K562 (cell line): Measurements from ENCODE around the gene ABCC1. TPM values are rescaled to one million over a fixed set of nuclear protein-coding genes. Genes with fewer than 3 reads are reported as not detected.

ENCODE experiments used
- ATAC-seq: fragments of 200-7000 bp; cut with Tn5 transposase; 3 replicates; pipeline ENCODE4 v1.9.1; 2020; ENCODE audit warnings: moderate library complexity
- BruUV-seq: library from RNA; stranded (reverse); fragments of 400-500 nt; replicated peaks from 2 replicates; lab custom pipeline; 2021; lab: Mats Ljungman, UMichigan
- CTCF ChIA-PET: fragments of 300-600 bp; formaldehyde crosslinking; extraction: SDS; loops from one replicate; lab custom pipeline; 2021; ENCODE audit warnings: low intra/inter-chr PET ratio; lab: Yijun Ruan, JAX
- POLR2A ChIA-PET: fragments of 300-600, 350-650 bp; sonication (Branson Sonifier 250); formaldehyde crosslinking; extraction: SDS; loops from one replicate; lab custom pipeline; 2021; ENCODE audit warnings: antibody characterized with exemption, inconsistent platforms; lab: Yijun Ruan, JAX
- DNase-seq, 4 experiments: peaks; one replicate each; pipeline versions ENCODE4 v3.0.0 to v3.0.0-alpha.2; 2011 to 2018; ENCODE audit warnings: low spot score in 3 of 4, mixed read lengths in 3 of 4; ENCODE audit errors: extremely low read depth in 1 of 4
- FAIRE-seq: peaks from 2 replicates; lab custom pipeline; 2011; peaks lifted over from hg19 to GRCh38; lab: Jason Lieb, UNC
- H2AFZ ChIP-seq: 2 replicates; pipeline ENCODE4 v1.6.0; 2011; ENCODE audit warnings: low read depth, low read length, control low read depth, inconsistent platforms
- H3K27ac ChIP-seq: fragments of 200-600 bp; 3 replicates; pipeline ENCODE4 v1.8.0; 2011; ENCODE audit warnings: low read depth, mild to moderate bottlenecking, control low read depth, inconsistent platforms, low read length, moderate library complexity, mixed read lengths; ENCODE audit errors: extremely low read depth
- H3K27me3 ChIP-seq, 2 experiments: fragments of 300-600 bp in 1 of 2; 2 replicates in 1 of 2; 3 replicates in 1 of 2; pipeline versions ENCODE4 v1.6.0 to v1.8.0; 2011; ENCODE audit warnings: inconsistent platforms in 2 of 2, low read length in 2 of 2, mild to moderate bottlenecking in 1 of 2, mixed read lengths in 1 of 2, moderate library complexity in 1 of 2; ENCODE audit not compliant: control insufficient read depth in 2 of 2, insufficient read depth in 2 of 2
- H3K36me3 ChIP-seq: fragments of 300-600 bp; 3 replicates; pipeline ENCODE4 v1.8.0; 2011; ENCODE audit warnings: mild to moderate bottlenecking, low read length, inconsistent platforms; ENCODE audit not compliant: control insufficient read depth, insufficient read depth
- H3K4me1 ChIP-seq, 2 experiments: fragments of 200-600 bp in 1 of 2; replicated peaks in 1 of 2; 2 replicates in 1 of 2; 3 replicates in 1 of 2; pipeline versions ENCODE4 v1.5.1 to v1.8.0; 2011; ENCODE audit warnings: inconsistent platforms in 2 of 2, low read length in 2 of 2, mild to moderate bottlenecking in 1 of 2, mixed read lengths in 1 of 2, moderate library complexity in 1 of 2; ENCODE audit not compliant: control insufficient read depth in 2 of 2, insufficient read depth in 2 of 2
- H3K4me2 ChIP-seq: 2 replicates; pipeline ENCODE4 v1.6.1; 2011; ENCODE audit warnings: low read length, control low read depth, inconsistent platforms, mixed read lengths; ENCODE audit not compliant: insufficient read depth
- H3K4me3 ChIP-seq: fragments of 200-600 bp; sonication (generic), shearing (Covaris generic); 2 replicates; pipeline ENCODE4 v1.5.1; 2016; ENCODE audit warnings: control low read depth, inconsistent platforms
- H3K79me2 ChIP-seq: fragments of 200-600 bp; 3 replicates; pipeline ENCODE4 v1.8.0; 2011; ENCODE audit warnings: low read length, inconsistent platforms; ENCODE audit not compliant: control insufficient read depth, insufficient read depth
- H3K9ac ChIP-seq, 2 experiments: 2 replicates each; pipeline versions ENCODE4 v1.6.0 to v1.6.1; 2011; ENCODE audit warnings: low read depth in 2 of 2, low read length in 2 of 2, control low read depth in 1 of 2, inconsistent platforms in 1 of 2, mild to moderate bottlenecking in 1 of 2, mixed read lengths in 1 of 2; ENCODE audit not compliant: insufficient read depth in 1 of 2
- H3K9me1 ChIP-seq: one replicate; pipeline ENCODE4 v1.6.0; 2011; ENCODE audit warnings: inconsistent platforms, mild to moderate bottlenecking, low read length, moderate library complexity; ENCODE audit not compliant: control insufficient read depth, insufficient read depth
- H3K9me3 ChIP-seq: replicated peaks from 2 replicates; pipeline ENCODE4 v1.5.1; 2011; ENCODE audit warnings: low read depth, low read length, inconsistent platforms; ENCODE audit not compliant: control insufficient read depth, insufficient read depth
- H4K20me1 ChIP-seq: replicated peaks from 2 replicates; pipeline ENCODE4 v1.6.1; 2011; ENCODE audit warnings: low read length, inconsistent platforms, mixed read lengths; ENCODE audit not compliant: control insufficient read depth, insufficient read depth
- ADNP ChIP-seq: fragments of 200-800 bp; sonication (Bioruptor generic); IDR thresholded peaks from 2 replicates; pipeline ENCODE4 v1.6.1; 2016; ENCODE audit warnings: missing genetic modification characterization, missing compliant biosample characterization
- BCOR ChIP-seq: fragments of 450-650 bp; IDR thresholded peaks from 2 replicates; pipeline ENCODE4 v1.6.1; 2016
- ESRRA ChIP-seq: fragments of 450-650 bp; IDR thresholded peaks from 2 replicates; pipeline ENCODE4 v1.6.1; 2014; ENCODE audit warnings: low read depth, mild to moderate bottlenecking, moderate library complexity, borderline replicate concordance
- PREB ChIP-seq: sonication (generic); formaldehyde crosslinking; IDR thresholded peaks from 2 replicates; pipeline ENCODE4 v1.8.1; 2023; ENCODE audit warnings: mild to moderate bottlenecking, missing genetic modification reagents
- ZNF239 ChIP-seq: fragments of 250-450 bp; sonication (Bioruptor Pico); IDR thresholded peaks from 2 replicates; pipeline ENCODE4 v1.4.0; 2020; ENCODE audit warnings: mild to moderate bottlenecking
- WGBS: fragments of 100-300 bp; shearing (Covaris generic); methylation state at CpG from one replicate; pipeline ENCODE4 v1.1.6; 2016; ENCODE audit warnings: low coverage, mixed read lengths; ENCODE audit not compliant: insufficient coverage; ENCODE audit errors: missing lambda C conversion rate; 5-methylcytosine and 5-hydroxymethylcytosine counted together
- in situ Hi-C: fragments of 300-500 bp; cut with MboI; formaldehyde crosslinking; loops from 4 replicates; pipeline ENCODE4 v1.15.0; 2018; ENCODE audit warnings: inconsistent platforms, mixed read lengths
- intact Hi-C: fragments of 100-400 bp; cut with micrococcal nuclease; formaldehyde crosslinking; loops from 2 replicates; pipeline ENCODE4 v1.14.2; 2022
- polyA plus RNA-seq, 8 experiments: library from polyadenylated mRNA; depleted of rRNA in 4 of 8; stranded (reverse) in 5 of 8; unstranded in 3 of 8; fragments of >200 nt; fragmentation: Nextera tagmentation in 2 of 8; fragmentation: Illumina TruSeq in 1 of 8; extraction: Ambion mirVana in 2 of 8; extraction: Trizol in 1 of 8; gene quantifications; 2 replicates each; pipeline versions ENCODE4 v1.2.1 to v1.2.3, GENCODE V29; 2011 to 2014; ENCODE audit warnings: inconsistent platforms in 1 of 8, missing spikeins in 1 of 8
- total RNA-seq, 7 experiments: library from RNA; depleted of rRNA in 6 of 7; stranded (reverse); fragments of >200 nt in 6 of 7; fragmentation: Illumina TruSeq in 2 of 7; extraction: Trizol in 2 of 7; gene quantifications; 2 replicates each; pipeline versions ENCODE4 v1.2.1 to v1.2.3, GENCODE V29; 2011 to 2021; ENCODE audit warnings: low replicate concordance in 1 of 7

The ABCC1 gene
- total and polyA plus RNA-seq, 9 of the 15 experiments (the other 6 are each of a cell fraction or from before 2014, with no cell fraction given) = 3.9 to 41.6 (median 10.0) TPM

- intact Hi-C loops = no loop called here
- Histone ChIP-seq H3K27me3 (no peaks in the 10 kb centered on the region), H3K4me1 (peaks cover 18 to 19% of the 10 kb centered on the region in 2 experiments), H3K36me3 (peaks cover 46% of the 10 kb centered on the region; the same call in 2 of the 3 replicates), H4K20me1 (no peaks in the 10 kb centered on the region), H3K4me2 (no peak overlapping the region), H3K9me1 (no peaks in the 10 kb centered on the region), H3K9ac (no peak overlapping the region), H2AFZ (no peak overlapping the region), H3K79me2 (peaks cover 9% of the 10 kb centered on the region), H3K27ac (no peak overlapping the region), H3K4me3 (no peak overlapping the region), H3K9me3 (no peaks in the 10 kb centered on the region)
- ChIA-PET POLR2A (no interaction called here), CTCF (no interaction called here)
- no peak for TF ChIP-seq PREB (CRISPR knock-in tag)
- TF ChIP-seq ADNP (tag) = peak; percentile 30; the same call in 1 of the 2 replicates
- 0 out of 2 replicates have a peak, but pooled peaks have one; percentile 38 for TF ChIP-seq BCOR
- TF ChIP-seq ZNF239 = no peak
- TF ChIP-seq ESRRA = peak; percentile 86
- WGBS = 89% methylated on average over 19 of the region's 19 CpGs
- no peak for ATAC-seq
- BruUV-seq = no TSS peak
- no peak for DNase-seq
- no peak for FAIRE-seq
- in situ Hi-C loops = no loop called here
These were observed 79.0 kb downstream of the ABCC1 start for GRCh38 chr16:16028311-16028999.
